SU-DHL-6 (cell line): ENCODE results near the gene AADAC.

Source experiments
- CTCF ChIP-seq: fragments of 200-600 bp; sonication (generic); IDR thresholded peaks from one replicate; pipeline ENCODE4 v1.5.1; 2017; ENCODE audit warnings: antibody characterized with exemption, mild to moderate bottlenecking, low read length, moderate library complexity; ENCODE audit not compliant: insufficient read depth, poor library complexity, severe bottlenecking
- EZH2phosphoT487 ChIP-seq: fragments of 200-600 bp; sonication (generic), shearing (Covaris generic); conservative IDR thresholded peaks from 2 replicates; pipeline ENCODE4 v1.6.1; 2018; ENCODE audit warnings: mild to moderate bottlenecking, antibody characterized with exemption, low read length, moderate library complexity, mixed read lengths

GRCh38 chr3:151776259-151776740 is 37.6 kb upstream of the AADAC start:
- TF ChIP-seq CTCF (no peak), EZH2phosphoT487 (no peak)
